Cortex of kidney (tissue), 1 donor: ENCODE results near the gene LIAS.
"Not testable (repeated sequence)": the region's sequence is repeated elsewhere in the genome, so short reads cannot be mapped to it uniquely, and the experiment has no call there.

Experiments
- DNase-seq: peaks from one replicate; lab custom pipeline; 2025; lab: John Stamatoyannopoulos, UW

The LIAS gene

DNA sequence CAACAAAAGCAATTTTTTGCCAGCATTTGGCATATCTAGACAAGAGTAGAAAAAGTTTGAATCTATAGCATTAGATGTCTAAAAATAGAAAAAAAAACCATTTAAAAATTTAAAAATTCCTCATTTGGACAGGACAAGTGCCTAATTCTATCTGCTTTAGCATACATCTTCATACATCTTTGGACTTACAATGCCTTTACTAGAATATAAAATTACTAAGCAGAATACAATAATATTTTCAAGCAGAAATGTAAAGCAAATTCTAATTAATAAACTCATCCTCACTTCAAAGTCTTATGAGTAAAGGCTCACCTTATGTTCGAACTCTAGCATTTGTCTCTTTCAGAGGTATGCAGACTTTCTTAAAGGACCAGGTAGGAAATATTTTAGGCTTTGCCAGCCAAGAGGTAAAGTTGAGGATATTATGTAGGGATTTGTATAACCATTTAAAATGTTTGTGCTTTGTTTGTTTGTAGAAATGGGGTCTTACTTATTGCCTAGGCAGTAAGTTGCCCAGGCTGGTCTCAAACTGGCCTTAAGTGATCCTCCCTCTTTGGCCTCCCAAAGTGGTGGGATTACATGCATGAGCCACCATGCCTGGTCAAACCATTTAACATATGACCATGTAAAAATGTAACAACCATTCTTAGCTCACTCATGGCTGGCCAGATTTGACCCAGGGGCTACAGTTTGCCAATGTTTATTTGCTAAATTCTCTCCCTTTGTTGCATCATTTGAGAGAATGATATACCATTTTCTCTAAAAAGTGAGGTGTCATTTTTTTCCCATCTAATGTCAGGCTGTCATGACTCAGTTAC is 39.3 kb downstream of the LIAS start:
- no peak for DNase-seq

DNA sequence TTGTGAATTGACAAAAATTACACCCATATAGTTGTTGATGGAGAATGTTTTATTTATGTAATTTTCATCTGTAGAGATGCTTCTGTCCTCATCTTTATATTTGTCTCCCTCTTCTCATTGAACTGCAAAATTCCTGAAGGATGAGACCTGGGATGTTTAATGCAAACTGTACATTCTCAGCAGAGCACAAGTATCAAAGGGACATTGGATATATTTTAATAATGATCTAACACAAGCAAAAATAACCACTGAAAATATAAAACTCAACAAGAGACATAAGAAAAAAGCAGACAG is 39.8 kb downstream of the LIAS start:
- DNase-seq = no peak

GRCh38 chr4:39502019-39502663 is 43.3 kb downstream of the LIAS start:
- DNase-seq = no peak

- DNase-seq = not testable (repeated sequence)
Measured at GRCh38 chr4:39502664-39503035, 43.8 kb downstream of the LIAS start.

DNA sequence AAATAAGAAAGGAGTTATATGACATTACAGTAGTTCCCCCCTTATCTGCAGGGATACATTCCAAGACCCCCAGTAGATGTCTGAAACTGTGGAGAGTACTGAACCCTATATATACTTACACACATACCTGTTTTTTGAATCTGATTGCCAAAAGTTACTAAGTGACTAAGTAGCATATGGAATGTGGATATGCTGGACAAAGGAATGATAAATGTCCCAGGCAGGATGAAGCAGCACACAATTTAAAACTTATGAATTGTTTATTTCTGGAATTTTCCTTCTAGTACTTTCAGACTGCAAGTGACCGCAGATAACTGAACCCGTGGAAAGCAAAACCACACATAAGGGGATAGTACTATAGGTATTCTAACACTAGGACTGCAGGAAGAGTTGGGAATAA is 45.7 kb downstream of the LIAS start:
- no peak for DNase-seq

DNA sequence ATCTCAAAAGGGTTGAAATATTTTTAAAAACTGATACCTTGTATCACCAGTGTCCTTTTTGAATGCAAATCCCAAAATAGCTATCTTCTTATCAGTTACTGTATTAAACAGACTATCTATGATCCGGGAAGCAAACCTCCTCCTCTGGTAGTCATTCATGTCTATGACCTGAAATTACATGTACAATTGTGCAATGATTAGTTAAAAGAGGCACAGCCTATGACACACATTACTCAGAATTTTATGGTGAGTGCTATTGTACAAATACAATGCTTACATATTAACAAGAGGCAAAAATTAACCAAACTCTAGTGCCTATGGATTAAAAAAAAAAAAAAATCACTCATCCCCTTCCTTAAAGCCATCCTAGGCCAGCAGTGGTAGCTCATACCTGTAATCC is 46.7 kb downstream of the LIAS start:
- DNase-seq = no peak

DNA sequence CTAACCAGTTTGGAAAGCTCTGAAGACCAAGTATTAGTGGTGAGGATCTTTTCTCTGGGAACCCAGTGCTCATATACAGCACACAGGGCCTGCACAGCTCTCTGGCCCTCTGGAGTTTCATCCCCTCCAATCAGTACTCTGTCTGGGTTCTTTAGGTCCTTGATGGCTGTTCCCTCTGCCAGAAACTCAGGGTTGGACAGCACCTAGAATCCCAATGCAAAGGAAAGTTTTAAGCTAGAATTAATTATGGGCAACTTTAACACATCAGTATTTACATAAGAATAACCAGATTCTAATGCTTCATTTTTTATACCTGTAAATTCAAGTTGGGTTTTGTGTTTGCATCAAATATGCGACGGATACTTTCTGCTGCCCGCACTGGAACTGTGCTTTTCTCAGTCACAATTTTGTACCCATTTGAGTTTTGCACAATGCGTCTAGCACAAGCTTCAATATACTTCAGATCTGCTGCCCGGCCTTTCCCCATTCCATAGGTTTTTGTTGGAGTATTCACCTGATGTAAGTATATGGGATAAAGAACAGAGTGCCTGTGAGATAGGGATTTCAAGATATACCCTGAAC is 51.6 kb downstream of the LIAS start:
- DNase-seq = no peak

GRCh38 chr4:39514266-39514665 is 55.4 kb downstream of the LIAS start:
- not testable (repeated sequence) for DNase-seq

DNA sequence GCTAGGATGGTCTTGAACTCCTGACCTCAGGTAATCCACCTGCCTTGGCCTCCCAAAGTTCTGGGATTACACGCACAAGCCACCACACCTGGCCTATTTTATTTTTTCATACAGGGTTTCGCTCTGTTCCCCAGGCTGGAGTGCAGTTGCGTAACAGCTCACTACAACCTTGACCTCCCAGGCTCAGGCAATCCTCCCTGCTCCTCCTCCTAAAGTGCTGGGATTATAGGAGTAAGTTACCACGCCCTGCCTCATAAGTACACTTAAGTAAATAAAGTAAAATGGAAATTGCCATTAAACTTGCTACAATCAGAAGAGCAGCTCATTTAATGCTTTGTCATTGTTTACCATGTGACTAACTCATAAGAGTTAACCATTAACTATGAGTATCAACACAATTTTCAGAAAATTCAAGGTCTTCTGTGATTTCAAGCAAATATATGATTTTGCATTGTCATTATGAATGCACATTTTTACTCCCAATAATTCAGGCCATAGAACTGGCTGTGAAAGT is 56.1 kb downstream of the LIAS start:
- no peak for DNase-seq

DNA sequence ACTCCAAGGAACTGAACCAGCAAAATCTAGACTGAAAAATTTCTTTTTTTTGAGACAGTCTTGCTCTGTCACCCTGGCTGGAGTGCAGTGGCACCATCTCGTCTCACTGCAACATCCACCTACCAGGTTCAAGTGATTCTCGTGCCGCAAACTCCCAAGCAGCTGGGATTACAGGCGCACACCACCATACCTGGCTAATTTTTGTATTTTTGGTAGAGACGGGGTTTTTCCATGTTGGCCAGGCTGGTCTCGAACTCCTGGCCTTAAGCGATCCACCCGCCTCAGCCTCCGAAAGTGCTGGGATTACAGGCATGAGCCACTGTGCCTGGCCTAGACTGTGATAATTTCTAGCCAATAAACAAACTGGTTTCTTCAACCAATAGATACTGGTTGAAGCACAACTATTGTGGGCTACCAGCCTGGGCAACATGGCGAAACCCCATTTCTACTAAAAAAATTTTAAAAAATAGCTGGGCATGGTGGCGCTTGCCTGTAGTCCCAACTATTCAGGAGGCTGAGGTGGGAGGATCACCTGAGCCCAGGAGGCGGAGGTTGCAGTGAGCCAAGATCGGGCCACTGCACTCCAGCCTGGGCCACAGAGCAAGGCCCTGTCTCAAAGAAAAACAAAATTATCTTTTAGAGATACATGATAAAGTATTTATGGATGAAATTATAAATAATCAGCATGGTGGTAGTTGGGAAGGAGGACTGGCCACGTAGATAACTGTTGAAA is 57.0 kb downstream of the LIAS start:
- not testable (repeated sequence) for DNase-seq

DNA sequence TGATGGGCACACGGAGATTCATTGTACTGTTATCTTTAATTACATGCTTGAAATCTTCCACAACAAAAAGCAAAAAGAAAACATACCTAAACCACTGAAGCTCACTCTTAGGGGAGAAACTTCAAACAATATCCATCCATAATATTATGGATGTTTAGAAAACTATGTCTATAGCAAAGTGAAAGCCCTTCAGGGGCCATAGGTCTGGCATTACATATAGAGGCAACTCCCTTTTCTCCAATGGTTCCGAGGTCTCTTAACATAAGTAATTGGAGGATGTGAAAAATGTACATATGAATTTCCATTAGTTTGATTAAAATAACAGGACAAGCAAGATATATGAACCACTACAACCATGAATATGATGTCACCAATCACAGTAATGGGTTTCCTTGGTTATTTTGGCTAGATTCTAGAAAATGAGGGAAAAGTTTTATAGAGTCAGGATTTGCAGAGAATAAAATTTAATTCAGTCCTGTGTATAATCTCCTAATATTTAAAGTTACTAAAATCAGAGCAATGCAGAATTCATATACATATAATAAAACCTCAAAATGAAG is 57.6 kb downstream of the LIAS start:
- DNase-seq = no peak

DNA sequence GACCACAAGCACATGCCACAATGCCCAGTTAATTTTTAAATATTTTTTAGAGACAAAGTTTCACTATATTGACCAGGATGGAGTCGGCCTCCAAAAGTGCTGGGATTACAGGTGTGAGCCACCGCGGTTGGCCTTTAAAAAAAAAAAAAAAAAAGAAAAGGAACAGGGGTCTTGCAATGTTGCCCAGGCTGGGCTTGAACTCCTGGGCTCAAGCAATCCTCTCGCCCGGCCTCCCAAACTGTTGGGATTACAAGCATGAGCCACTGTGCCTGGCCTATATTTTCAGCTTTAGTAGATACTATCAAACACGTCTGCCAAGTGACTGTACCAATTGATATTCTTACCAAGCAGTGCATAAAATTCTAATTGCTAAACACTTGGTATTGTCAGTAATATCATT is 59.6 kb downstream of the LIAS start:
- DNase-seq = no peak

- no peak for DNase-seq
Measured at GRCh38 chr4:39521253-39521919, 62.5 kb downstream of the LIAS start.

GRCh38 chr4:39522068-39522467 is 63.2 kb downstream of the LIAS start:
- DNase-seq = no peak

GRCh38 chr4:39524161-39524957 is 65.5 kb downstream of the LIAS start:
- DNase-seq = no peak

- no peak for DNase-seq
Measured at GRCh38 chr4:39525822-39526690, 67.2 kb downstream of the LIAS start.

DNA sequence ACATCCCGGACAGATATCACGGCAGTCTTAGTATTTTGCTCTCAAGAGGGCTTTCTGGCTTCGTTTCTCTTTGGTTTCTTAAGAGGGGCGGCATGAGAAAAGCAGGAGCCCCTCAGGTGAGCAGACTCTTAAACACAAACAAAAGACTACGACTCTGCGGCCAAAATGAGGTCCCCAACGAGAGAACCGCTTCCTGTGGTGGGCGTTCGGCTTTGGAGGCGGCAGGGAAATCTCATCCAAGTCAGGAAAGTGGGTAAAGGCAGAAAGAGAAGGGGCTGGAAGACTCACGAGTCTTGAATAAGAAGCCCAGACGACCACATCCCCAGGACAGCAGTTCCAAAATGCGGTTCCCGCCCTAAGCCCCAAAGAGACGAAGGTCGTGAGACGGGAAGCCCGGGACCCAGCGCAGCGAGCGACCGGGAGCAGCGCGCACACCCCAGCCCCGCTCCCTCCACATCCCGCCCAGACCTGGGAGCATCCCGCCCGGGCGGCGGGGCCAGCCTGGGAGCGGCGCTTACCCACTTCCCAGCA is 68.0 kb downstream of the LIAS start:
- DNase-seq = no peak

DNA sequence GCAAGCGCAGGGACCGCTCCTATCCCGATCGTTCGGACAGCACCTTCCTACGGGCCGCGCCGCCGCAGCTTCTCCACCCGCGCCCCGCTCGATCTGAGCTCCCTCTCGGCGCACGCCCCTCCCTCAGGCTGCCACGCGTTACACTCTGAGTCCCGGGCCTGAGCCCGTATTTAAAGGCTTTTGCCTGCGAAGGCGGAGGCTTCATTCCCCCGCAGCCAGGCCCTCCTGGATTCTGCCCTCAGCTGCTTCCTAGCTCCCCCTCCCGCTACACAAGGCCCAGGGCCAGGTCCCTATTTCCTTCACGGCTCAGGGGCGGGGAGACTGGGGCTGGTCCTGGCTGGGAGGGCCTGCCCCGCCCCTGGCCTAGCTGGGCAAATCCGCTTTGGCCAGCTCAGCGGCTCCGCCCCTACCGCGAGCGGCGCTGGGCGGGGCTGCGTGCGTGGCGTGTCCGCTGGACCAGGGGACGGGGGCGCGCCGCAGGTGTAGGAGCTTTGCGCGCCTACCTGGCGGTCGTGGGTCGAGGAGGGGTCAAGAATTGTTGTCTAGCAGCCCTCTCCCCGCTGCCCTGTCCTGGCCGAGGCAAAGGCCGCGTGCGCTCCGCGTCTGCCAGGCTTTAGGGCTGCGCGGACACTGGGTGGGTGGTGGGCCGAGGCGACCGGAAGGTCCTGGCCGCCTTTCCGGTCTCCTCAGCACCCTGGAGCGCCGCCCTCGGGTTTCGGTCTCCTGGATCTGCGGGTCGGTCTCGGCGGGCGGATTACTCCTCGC is 68.6 kb downstream of the LIAS start, which contains the start of gene UGDH:
UGDH (minus strand) TSS at position 144 of the 765 bp plus-strand sequence. CDS start 5,927 bp downstream, outside the sequence.
- DNase-seq = peak; percentile 65

GRCh38 chr4:39528061-39528465 is 69.2 kb downstream of the LIAS start:
- no peak for DNase-seq
